Panc1 (cell line): ENCODE measurements around the gene SH3BP1. TPM values are rescaled to one million over a fixed set of nuclear protein-coding genes. Genes with fewer than 3 reads are reported as not detected.
A peak's percentile ranks its signal among the peaks of the same experiment; 100 is the strongest.

Source experiments
- ATAC-seq: fragments of 200-7000 bp; cut with Tn5 transposase; 2 replicates; pipeline ENCODE4 v1.9.1; 2020; ENCODE audit warnings: mild to moderate bottlenecking, moderate library complexity
- BruUV-seq: library from RNA; stranded (reverse); fragments of 400-500 nt; replicated peaks from 2 replicates; lab custom pipeline; 2021; lab: Mats Ljungman, UMichigan
- CTCF ChIA-PET: fragments of 300-600 bp; sonication (Branson Sonifier 250); formaldehyde crosslinking; loops from one replicate; lab custom pipeline; 2022; ENCODE audit warnings: antibody characterized with exemption; lab: Charles Lee
- POLR2A ChIA-PET: fragments of 300-600 bp; sonication (Branson Sonifier 250); formaldehyde crosslinking; loops from one replicate; lab custom pipeline; 2022; ENCODE audit warnings: antibody characterized with exemption; lab: Charles Lee
- DNase-seq: peaks from one replicate; pipeline ENCODE4 v3.0.0-alpha.2; 2010; ENCODE audit warnings: low read depth, low spot score
- H3K27ac ChIP-seq: 2 replicates; pipeline ENCODE4 v1.5.1; 2011; ENCODE audit warnings: mild to moderate bottlenecking, low read length, inconsistent platforms
- H3K27me3 ChIP-seq: fragments of 200-500 bp; sonication (Bioruptor generic); 2 replicates; pipeline ENCODE4 v1.6.0; 2014; ENCODE audit warnings: low read length, inconsistent platforms; ENCODE audit not compliant: control insufficient read depth, insufficient read depth
- H3K36me3 ChIP-seq: fragments of 200-500 bp; sonication (Bioruptor generic); 2 replicates; pipeline ENCODE4 v1.5.1; 2014; ENCODE audit warnings: inconsistent platforms, mild to moderate bottlenecking, low read length, moderate library complexity; ENCODE audit not compliant: control insufficient read depth, insufficient read depth
- H3K4me1 ChIP-seq: 2 replicates; pipeline ENCODE4 v1.5.1; 2011; ENCODE audit warnings: inconsistent platforms, mild to moderate bottlenecking, low read length, moderate library complexity; ENCODE audit not compliant: control insufficient read depth, insufficient read depth
- H3K4me3 ChIP-seq, 2 experiments: 2 replicates each; pipeline ENCODE4 v1.5.1; 2011 to 2012; ENCODE audit warnings: low read depth in 2 of 2, low read length in 2 of 2, mild to moderate bottlenecking in 2 of 2, inconsistent platforms in 1 of 2, moderate library complexity in 1 of 2
- H3K9me3 ChIP-seq: fragments of 200-500 bp; sonication (Bioruptor generic); 2 replicates; pipeline ENCODE4 v1.5.1; 2014; ENCODE audit warnings: low read depth, mild to moderate bottlenecking, inconsistent platforms, low read length, moderate library complexity; ENCODE audit not compliant: control insufficient read depth, insufficient read depth
- CTCF ChIP-seq: fragments of 450-650 bp; IDR thresholded peaks from 2 replicates; pipeline ENCODE4 v1.5.1; 2017; ENCODE audit warnings: mild to moderate bottlenecking
- POLR2AphosphoS5 ChIP-seq: IDR thresholded peaks from 2 replicates; pipeline ENCODE4 v1.6.1; 2012; ENCODE audit warnings: mild to moderate bottlenecking, low read depth, low read length, moderate library complexity
- REST ChIP-seq, 2 experiments: IDR thresholded peaks; 2 replicates each; pipeline ENCODE4 v1.6.1; 2011 to 2012; ENCODE audit warnings: low read depth in 2 of 2, control low read depth in 1 of 2, low read length in 1 of 2, mild to moderate bottlenecking in 1 of 2, moderate library complexity in 1 of 2; ENCODE audit not compliant: insufficient read depth in 1 of 2
- SIN3A ChIP-seq: IDR thresholded peaks from 2 replicates; pipeline ENCODE4 v1.6.1; 2012; ENCODE audit warnings: low read depth, mild to moderate bottlenecking, low read length, moderate library complexity, borderline replicate concordance; ENCODE audit not compliant: insufficient read depth
- TCF7L2 ChIP-seq: IDR thresholded peaks from 2 replicates; pipeline ENCODE4 v1.6.1; 2011; ENCODE audit warnings: mild to moderate bottlenecking, low read depth, low read length, inconsistent platforms
- in situ Hi-C: cut with HindIII; loops from 2 replicates; pipeline ENCODE4 v1.10.0; 2016; ENCODE audit warnings: low sequenced_read_pairs, low pct_unique_long_range_greater_than_20kb
- intact Hi-C: fragments of 100-400 bp; cut with micrococcal nuclease; formaldehyde crosslinking; loops from one replicate; pipeline ENCODE4 v1.10.0; 2022; ENCODE audit not compliant: unreplicated experiment
- total RNA-seq: library from RNA; stranded (reverse); gene quantifications from one replicate; pipeline ENCODE4 v1.2.1, GENCODE V29; 2021; ENCODE audit not compliant: unreplicated experiment

SH3BP1 gene
- total RNA-seq, 1 experiment from 2014 or later: 6.8 TPM

- ChIA-PET POLR2A (no interaction called here), CTCF (interaction anchor here (0.6 kb wide), 1 partner anchor 28 kb away, joined by 7 read pairs; no protein-coding TSS in a partner anchor)
- H3K4me3 ChIP-seq: no peak overlapping the region
- H3K36me3 ChIP-seq: no peaks in the 10 kb centered on the region
- H3K9me3 ChIP-seq: no peaks in the 10 kb centered on the region
- H3K27me3 ChIP-seq: no peaks in the 10 kb centered on the region
- intact Hi-C loops: no loop called here
- TF ChIP-seq TCF7L2: no peak
- TF ChIP-seq REST (IDR thresholded peaks at IDR 0.05; ENCODE audit: insufficient read depth in 1 of 2, low read depth in 2 of 2, low read length in 1 of 2): no peak
- peak; percentile 35 for TF ChIP-seq CTCF
- ATAC-seq (no peak), DNase-seq (no peak)
- in situ Hi-C loops: no loop called here
- BruUV-seq: no TSS peak
- peaks cover 25% of the 10 kb centered on the region for H3K4me1 ChIP-seq
- H3K27ac ChIP-seq: no peak overlapping the region
Measured at GRCh38 chr22:37636186-37636948, 3.1 kb upstream of the SH3BP1 start.

GRCh38 chr22:37636949-37637273, 2.6 kb upstream of the SH3BP1 start:
- H3K4me3 ChIP-seq: no peak overlapping the region
- CTCF ChIA-PET: no interaction called here

More at GRCh38 chr22:37636949-37637273, 2.6 kb upstream of the SH3BP1 start:
- TF ChIP-seq SIN3A (no peak), CTCF (no peak), REST (IDR thresholded peaks at IDR 0.05; ENCODE audit: insufficient read depth in 1 of 2, low read depth in 2 of 2, low read length in 1 of 2) (no peak), POLR2AphosphoS5 (no peak), TCF7L2 (no peak)
- POLR2A ChIA-PET: no interaction called here
- no peak for ATAC-seq
- Histone ChIP-seq H3K36me3 (no peaks in the 10 kb centered on the region), H3K4me1 (peaks cover 25% of the 10 kb centered on the region), H3K27ac (no peak overlapping the region), H3K9me3 (no peaks in the 10 kb centered on the region), H3K27me3 (no peaks in the 10 kb centered on the region)
- no peak for DNase-seq
- in situ Hi-C loops: no loop called here
- no TSS peak for BruUV-seq
- intact Hi-C loops: no loop called here
